ENCODE results near the gene LTA.

Gene LTA

DNA sequence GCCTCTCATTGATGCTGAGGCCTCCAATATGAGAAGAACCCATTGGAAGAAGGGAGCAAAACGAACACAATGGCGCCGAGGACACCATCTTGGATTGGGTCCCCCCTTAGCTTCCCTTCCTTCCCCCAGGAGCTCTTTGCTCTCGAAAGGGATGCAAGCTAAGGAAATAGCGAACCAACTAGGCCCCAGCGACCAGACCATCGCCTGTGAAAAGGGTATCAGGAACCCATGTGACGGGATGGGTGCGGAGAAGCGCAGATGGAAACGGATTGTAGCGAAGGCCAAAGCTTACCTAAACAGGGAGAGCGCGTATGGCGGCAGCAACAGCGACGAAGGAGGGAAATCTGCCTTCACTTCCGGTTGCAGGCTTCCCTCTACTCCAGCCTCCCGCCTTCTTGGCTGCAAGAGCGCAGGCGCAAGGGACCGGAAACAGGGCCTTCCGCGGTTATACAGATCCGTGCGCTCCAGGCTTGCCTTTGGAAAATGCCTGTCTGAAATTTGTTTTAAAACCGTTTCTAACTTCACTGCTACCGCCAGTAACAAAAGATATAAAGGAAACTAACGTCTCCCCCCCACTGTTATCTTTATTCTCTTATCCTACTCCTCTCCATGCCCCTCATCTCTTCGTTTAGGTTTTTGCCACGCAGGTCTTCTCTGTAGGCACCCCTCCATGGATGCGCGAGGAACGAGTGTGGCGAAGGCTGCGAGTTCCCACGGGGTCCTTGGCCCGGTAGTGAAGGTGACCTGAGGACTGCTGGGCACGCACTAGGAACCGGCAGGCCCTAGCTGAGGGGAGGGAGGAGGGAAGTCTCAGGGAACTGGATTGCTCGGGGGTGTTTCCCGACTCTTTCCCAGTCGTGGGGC is 30.2 kb upstream of the LTA start, which contains the start of gene DDX39B:
Gene DDX39B, minus strand, starts transcription at position 346 of the 864 bp plus-strand sequence. CDS start 1,471 bp downstream, outside the sequence.
- DNase-seq (ENCODE audit: low spot score): peak; percentile 99

DNA sequence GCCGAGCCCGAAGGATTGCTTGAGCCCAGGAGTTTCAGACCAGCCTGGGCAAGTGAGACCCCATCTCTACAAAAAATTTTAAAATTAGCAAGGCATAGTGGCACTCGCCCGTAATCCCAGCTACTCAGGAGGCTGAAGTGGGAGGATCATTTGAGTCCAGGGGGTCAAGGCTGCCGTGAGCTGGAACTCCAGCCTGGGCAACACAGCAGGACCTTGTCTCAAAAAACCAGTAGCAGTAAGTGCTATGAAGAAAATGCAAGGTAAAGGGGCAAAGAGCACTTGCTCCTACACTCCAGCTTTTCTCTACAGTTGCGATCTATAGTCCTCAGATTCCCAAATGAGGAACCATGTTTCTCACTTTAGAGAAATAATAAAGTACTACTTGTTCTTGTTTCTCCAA is 28.4 kb upstream of the LTA start:
- DNase-seq (ENCODE audit: low spot score): no peak

DNA sequence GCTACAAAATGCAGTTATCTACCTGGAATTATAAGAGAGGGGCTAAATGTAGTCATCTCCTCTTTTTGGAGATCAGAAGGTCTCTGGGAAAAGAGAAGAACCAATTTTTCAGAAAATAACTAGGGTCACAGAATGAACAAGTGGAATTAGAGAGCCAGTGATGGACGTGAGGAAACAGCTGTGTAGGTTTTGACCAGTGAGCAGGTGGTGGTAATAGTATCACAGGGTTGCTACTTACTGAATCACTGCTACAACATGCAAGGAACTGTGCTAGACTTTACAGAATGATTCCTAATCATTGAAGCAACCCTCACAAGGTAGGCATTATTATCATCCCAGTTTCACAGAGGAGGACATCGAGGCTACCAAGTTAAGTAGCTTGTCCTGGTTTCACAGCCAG is 27.4 kb upstream of the LTA start:
- DNase-seq (ENCODE audit: low spot score): no peak

DNA sequence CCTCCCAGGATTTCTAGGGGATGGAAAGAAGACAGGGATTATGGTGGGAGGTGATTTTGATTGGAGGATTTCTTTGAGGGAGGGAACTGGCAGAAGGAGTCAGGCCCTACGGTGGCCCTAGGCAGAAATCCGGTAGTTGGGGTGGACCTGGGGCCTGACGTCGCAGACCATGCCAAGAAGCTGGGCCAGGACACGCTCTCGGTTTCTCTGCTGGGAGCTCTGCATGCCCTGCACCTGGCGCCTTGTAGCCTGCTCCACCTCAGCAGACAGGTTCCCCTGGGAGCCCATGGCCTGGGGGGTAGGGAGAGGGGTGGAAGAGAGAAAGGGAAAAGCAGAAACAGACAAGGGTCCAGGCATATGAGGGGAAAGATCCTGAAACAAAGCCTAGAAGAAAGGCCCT is 26.8 kb upstream of the LTA start:
- DNase-seq (ENCODE audit: low spot score): no peak

DNA sequence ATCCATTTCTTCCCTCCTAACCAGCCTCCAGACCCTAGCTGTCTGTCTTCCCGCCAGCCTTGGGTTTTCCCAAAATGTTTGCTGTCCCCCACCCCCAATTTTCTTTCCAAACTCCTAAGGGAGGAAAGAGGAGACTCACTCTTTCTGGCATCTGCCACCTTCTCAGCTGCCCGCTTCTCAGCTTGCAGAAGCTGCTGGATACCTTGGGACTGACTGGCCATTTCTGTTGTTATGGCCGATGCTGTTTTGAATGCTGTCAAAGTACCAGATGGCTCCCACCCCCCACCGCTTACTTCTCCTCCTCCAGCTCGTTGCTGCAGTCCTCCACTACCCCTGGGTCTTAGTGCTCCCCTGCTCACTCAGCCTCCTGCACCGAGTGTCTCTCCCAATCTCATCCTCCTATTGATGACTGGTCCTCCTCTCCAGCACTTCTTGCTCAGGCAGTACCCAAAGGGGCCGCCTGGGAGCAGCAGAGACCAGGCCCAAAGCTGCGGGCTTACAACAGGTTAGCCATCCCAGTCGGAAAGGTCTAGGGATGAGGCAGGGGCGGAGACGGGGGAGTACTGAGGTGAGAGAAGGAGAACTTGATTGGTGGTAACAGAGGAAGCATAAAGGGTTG is 25.6 kb upstream of the LTA start, which contains the start of gene ATP6V1G2:
Gene ATP6V1G2, minus strand, starts transcription at position 270 of the 619 bp plus-strand sequence. Its CDS starts 49 bp downstream, at position 221.
- peak; percentile 80 for DNase-seq (ENCODE audit: low spot score)

DNA sequence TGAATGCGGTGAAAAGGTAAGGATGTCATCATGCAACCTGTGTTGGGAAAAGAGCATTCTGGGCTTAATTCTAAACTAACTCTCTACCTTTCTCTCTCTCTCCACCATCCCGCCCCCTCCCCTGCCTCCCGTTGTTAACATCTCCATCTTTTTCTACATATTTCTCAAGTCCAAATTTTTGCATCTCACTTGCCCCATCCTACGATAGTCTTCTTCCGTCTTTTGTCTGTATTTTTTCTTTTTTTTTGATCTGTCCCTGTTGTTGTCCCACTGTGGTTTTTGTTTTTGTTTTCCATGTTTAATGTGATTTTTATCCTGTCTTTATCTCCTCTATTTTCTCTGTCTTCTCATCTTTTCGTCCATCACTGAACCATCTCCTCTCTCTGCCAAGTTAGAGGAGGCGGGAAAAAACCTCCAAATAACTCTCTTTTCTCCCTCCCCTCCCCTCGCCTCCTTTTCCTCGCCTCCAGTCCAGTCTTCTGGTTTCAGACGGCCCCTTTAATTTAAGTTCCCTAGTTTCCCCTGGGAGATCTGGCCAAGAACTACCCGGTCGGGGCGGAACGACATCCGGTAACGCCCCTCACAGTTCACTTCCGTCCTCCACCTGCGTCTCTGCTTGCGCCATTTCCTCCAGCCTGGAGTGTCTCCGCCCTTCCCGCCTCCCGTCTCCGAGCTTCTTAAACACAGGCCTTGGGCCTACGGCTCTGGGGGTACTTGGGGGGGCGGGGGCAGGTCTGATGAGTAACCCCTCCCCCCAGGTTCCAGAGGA is 24.9 kb upstream of the LTA start, which contains the start of gene NFKBIL1:
Gene NFKBIL1, plus strand, starts transcription at position 651 of the 769 bp plus-strand sequence. Its CDS starts 87 bp downstream, at position 738.
- DNase-seq (ENCODE audit: low spot score): peak; percentile 95

DNA sequence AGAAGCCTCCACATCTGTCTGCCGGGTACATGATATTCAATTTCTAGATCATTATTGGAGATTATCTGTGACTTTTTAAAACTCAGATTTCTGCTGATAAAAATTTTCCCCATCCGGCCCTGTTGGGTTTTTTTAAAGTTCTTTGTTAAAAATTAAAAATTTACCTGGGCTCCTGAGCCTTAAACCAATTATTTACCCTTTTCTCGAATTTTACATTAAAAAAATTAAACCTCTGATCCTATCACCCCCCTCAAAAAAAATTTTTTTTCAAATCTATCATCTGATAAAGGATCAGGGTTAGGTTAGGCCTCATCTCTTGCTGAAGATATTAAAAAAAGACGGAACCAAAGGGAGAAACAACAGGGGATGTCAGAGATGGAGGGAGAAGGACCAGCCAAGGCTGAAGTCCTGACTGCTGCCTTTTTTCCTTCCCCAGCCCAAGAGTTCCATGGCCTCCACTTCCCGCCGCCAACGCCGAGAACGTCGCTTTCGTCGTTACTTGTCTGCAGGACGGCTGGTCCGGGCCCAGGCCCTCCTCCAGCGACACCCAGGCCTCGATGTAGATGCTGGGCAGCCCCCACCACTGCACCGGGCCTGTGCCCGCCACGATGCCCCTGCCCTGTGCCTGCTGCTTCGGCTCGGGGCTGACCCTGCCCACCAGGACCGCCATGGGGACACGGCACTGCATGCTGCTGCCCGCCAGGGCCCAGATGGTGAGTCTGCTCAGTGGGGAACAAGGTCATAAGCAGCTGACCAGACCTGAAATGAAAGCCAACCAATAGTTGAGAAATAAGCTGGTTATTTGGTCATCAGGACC is 24.2 kb upstream of the LTA start:
- DNase-seq (ENCODE audit: low spot score): no peak

DNA sequence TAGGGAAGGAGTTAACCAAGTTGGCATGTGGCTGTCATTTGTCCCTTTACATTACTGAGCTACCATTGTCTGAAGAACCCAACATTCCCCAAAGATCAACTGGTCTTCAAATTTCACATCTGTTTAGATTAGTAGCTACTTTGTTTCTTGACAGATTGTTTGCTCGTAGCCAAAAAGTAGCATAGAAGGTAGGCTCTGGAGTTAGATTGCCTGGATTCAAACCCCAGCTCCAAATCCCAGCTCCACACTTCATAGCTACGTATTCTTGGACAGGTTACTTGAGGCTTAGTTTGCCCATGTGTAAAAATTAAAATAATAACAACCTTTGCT is 23.6 kb upstream of the LTA start:
- no peak for DNase-seq (ENCODE audit: low spot score)

DNA sequence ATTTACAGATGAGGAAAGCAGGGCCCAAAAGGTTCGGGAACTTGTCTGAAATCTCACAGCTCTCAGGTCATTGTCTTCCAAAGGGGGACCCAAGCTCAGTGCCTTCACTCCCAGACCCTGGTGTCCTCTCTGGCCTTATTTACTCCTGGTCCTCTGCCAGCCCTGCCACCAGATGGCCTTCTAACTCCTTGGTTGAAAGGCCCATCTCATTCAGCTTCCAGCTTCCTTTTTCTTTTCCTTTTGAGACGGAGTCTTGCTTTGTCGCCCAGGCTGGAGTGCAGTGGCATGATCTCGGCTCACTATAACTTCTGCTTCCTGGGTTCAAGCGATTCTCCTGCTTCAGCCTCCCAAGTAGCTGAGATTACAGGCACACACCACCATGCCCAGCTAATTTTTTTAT is 20.7 kb upstream of the LTA start:
- DNase-seq (ENCODE audit: low spot score): peak; percentile 35

DNA sequence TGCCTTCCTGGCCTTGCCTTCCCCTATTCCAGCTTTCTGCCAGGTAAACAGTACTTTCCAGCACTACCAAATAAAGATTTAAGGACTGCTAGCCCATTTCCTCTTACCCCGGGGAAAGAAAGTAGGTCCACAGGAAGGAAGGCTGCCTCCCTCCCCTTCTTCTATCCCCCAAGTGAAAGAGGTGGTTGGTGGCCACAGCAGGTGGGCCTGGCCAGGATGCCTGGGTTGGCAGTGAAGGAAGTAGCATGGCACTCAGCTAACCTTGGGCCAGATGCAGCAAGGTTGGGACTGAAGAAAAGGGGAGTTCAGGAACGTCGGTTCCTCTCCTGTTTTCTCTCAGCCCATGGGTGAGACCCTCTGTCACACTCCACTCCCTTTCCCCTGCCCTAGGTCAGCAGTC is 15.8 kb upstream of the LTA start:
- DNase-seq (ENCODE audit: low spot score): no peak

DNA sequence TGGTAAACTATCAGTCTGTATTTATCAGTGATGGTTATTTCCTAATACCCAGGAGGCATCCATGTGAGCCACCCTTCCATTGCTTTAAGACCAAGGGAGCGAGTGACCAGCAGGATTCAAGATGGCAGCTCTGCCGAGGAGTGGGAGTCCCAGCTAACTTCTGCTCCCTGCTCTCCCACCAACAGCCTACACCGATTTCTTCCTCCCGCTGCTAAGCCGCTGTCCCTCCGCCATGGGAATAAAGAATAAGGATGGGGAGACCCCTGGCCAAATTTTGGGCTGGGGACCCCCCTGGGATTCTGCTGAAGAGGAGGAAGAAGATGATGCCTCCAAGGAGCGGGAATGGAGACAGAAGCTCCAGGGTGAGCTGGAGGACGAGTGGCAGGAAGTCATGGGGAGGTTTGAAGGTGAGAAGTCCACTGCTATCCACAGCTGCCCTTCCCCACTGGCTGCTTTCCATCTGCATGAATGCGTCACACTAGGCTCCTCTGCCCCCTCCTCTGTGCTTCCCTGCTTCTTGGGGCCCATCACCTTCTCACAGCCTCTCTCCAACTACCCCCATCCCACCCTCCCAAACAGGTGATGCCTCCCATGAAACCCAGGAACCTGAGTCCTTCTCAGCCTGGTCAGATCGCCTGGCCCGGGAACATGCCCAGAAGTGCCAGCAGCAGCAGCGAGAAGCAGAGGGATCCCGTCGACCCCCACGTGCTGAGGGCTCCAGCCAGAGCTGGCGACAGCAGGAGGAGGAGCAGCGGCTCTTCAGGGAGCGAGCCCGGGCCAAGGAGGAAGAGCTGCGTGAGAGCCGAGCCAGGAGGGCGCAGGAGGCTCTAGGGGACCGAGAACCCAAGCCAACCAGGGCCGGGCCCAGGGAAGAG is 14.4 kb upstream of the LTA start:
- no peak for DNase-seq (ENCODE audit: low spot score)

DNA sequence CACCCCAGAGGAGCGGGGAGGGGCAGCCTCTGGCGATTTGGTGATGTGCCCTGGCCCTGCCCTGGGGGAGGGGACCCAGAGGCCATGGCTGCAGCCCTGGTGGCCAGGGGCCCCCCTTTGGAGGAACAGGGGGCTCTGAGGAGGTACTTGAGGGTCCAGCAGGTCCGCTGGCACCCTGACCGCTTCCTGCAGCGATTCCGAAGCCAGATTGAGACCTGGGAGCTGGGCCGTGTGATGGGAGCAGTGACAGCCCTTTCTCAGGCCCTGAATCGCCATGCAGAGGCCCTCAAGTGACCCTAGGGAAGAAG is 13.8 kb upstream of the LTA start:
- no peak for DNase-seq (ENCODE audit: low spot score)

DNA sequence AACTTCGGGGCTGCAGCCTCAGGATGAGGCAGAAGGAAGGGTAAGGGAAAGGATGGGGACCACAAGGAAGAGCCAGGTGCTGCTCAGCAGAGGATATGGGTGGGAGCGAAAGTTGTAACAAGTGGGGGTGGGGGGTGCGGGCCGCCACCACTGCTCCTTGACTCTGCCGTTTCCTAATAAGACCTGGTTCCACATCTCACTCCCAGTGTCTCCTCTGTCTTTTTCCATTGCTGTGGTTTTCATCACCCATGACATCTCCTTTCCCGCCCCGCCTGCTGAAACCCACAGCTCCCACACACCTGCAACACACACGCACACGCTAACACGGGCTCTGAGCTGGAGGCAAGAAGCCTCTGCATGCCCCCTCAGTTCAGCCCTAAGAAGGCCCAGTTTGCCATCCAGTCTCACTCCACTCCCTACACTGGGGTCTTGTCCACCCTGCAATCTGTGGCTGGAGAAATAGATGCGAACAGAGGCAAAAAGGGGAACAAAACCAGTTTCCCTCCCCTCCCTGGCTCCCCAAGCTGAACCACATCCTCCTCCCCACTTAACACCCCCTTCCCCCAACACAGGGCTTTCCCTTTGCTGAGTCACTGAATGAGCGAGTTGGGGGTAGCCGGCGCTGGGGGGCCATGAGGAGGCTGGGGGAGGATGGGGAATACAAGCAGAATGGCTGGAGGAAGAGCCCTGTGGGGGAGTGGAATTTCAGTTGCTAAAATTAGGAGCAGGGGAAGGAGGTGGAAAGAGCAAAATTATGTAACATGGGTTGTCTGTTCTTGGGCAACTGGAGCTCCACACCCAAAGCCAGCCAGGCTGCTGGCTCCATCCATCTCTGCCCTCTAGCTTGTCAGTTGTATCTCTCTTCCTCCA is 13.2 kb upstream of the LTA start:
- DNase-seq (ENCODE audit: low spot score): no peak

DNA sequence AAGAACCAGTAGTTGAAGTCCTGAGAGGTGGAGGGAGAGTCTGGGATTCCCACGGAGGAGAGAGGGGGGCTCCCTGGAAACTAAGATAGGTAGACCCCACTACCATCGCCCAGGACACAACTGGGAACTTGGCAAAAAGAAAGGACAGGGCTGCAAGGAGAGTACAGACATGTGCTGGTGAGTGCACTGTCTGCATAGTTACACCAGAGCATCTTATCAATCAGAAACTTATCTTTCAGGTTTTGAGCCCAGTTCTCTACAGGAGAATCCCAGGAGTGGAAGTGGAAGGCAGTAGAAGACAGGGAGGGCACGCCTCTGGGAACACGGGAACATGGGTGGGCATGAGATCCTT is 12.5 kb upstream of the LTA start:
- no peak for DNase-seq (ENCODE audit: low spot score)

DNA sequence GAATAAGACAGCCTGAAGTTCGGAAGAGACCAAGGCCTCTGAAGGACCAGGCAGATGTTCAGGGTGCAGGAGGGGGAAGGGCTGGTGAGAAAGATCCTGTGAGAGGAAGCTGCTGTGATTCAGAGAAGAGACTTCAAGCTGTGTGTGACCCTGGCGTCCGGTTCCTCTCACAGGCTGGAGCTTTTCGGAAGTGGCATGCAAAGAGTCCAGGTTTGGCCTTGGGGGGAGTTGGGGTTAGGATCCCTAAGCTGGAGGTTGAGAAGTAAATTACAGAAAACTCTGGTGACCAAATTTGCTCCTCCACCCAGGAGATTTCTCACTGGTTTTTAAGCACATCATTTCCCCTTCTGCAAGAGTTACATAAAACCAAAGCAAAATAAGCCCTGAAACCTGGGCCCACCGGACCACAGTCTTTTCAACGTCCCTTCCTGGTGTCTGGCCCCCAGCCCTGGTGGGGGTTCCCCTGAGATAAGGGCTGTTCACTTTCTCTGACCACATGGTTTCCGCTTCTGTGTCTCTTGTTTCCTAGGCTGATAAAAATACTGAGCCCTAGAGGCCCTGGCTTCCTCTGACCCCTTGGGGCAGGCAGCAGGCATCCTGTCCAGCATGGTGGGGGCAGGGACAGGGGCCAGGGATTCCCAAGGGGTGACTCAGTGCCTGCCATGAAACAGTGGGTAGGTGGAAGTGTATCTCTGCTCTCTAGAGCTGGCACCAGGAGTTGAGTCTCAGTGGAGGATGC is 12.0 kb upstream of the LTA start:
- peak; percentile 40 for DNase-seq (ENCODE audit: low spot score)

DNA sequence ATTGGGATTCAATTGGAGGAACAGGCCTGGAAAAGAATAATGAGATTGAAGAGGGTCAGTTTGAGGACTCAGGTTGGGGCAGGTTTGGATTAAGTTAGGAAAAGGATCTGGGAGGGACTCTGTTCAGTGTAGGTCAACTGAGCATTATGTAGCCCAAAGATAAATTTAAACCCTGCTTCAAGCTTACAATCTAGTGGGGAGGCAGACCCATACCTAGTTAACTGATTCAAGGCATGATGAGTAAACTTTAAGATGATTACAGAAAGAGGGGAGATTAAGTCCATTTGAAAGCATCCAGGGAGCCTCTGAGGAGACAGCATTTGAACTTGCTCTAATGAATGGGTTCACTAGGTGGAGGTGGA is 11.4 kb upstream of the LTA start:
- DNase-seq (ENCODE audit: low spot score): no peak

DNA sequence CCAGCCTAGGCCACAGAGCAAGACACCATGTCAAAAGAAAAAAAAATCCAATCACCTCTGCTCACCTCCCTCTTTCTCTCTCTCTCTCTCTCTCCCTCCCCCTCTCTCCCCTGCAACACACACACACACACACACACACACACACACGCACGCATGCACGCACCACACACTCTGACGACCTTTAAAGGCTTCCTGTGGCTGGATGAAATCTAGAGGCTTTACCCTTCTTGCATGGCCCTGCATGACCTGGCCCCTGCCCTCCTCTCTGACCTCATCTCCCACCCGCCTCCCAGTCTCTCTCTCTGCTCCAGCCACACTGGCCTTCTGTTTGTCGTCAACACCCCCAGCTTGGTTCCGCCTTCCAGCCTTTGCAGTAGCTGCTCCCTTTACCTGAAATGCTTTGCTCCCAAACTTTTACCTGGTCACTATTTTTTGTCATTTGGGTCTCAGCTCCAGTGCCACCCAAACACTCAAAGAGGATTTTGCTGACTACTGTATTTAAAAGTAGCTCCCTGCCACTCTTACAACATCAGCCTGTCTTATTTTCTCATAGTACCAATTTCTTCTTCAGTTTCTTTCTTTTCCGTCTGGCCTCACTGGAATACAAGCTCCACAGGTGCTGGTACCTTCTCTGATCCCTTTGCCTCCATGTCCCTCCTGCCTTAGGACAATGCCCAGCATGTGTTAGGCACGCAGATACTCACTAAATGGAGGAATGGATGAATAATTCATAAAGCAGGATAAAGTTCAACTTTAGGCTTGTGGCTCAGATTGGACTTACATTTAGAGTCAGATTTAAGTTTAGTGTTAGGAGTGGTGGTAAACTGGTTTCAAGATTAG is 4.3 kb upstream of the LTA start:
- no peak for DNase-seq (ENCODE audit: low spot score)

DNA sequence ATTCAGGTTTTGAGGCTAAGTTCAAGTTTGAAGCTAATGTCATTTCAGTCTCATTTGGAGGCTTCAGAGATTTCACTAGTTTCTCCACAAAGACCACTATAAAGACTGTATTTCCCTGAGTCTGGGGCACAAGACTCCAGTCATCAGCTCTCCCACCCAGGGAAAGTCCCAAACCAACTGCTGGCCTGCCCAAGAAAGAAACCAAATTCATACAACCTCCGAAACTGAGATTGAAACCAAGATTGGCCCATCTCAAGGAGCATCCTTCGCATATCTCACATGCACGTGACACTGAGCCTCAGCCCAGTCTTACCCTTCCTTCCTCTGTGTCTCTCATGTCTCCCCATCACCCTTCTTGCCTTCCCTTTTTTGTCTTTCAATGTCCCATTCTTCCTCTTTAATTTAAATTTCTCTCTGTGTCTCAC is 3.5 kb upstream of the LTA start:
- no peak for DNase-seq (ENCODE audit: low spot score)
